ENCODE data around the gene SHISA8. TPM values are rescaled to one million over a fixed set of nuclear protein-coding genes. Genes with fewer than 3 reads are reported as not detected.

Gene SHISA8
- total RNA-seq, 2 donors from 2014 or later: 0.58 TPM; not detected in 1

GRCh38 chr22:41900652-41901312 lies 14.1 kb downstream of the SHISA8 start:
- TF ChIP-seq, protein P1, sequence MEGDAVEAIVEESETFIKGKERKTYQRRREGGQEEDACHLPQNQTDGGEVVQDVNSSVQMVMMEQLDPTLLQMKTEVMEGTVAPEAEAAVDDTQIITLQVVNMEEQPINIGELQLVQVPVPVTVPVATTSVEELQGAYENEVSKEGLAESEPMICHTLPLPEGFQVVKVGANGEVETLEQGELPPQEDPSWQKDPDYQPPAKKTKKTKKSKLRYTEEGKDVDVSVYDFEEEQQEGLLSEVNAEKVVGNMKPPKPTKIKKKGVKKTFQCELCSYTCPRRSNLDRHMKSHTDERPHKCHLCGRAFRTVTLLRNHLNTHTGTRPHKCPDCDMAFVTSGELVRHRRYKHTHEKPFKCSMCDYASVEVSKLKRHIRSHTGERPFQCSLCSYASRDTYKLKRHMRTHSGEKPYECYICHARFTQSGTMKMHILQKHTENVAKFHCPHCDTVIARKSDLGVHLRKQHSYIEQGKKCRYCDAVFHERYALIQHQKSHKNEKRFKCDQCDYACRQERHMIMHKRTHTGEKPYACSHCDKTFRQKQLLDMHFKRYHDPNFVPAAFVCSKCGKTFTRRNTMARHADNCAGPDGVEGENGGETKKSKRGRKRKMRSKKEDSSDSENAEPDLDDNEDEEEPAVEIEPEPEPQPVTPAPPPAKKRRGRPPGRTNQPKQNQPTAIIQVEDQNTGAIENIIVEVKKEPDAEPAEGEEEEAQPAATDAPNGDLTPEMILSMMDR (conservative IDR thresholded peaks at IDR 0.05): no peak
- Histone ChIP-seq H3K27me3 (ENCODE audit: control insufficient read depth, insufficient read depth, low read length, poor library complexity, severe bottlenecking) (no peaks in the 10 kb centered on the region), H3K4me3 (ENCODE audit: low read length) (no peak overlapping the region), H3K36me3 (ENCODE audit: control insufficient read depth, insufficient read depth, low read length) (peaks cover 65% of the 10 kb centered on the region), H3K4me1 (ENCODE audit: control insufficient read depth, insufficient read depth, low read length) (no peaks in the 10 kb centered on the region), H3K27ac (ENCODE audit: low read depth, low read length) (no peak overlapping the region), H3K9ac (ENCODE audit: extremely low read depth, low read length, poor library complexity, severe bottlenecking) (no peak overlapping the region), H3K9me3 (ENCODE audit: control insufficient read depth, low read length) (no peaks in the 10 kb centered on the region)
- 95 to 96% methylated on average over 8 of the region's 8 CpGs for WGBS, 2 experiments (ENCODE audit: insufficient coverage in 1 of 2, insufficient read length in 1 of 2)
- Mint-ChIP-seq H3K4me1 (no peaks in the 10 kb centered on the region), H3K9me3 (no peaks in the 10 kb centered on the region), H3K27ac (no peak overlapping the region), H3K4me3 (no peak overlapping the region), H3K27me3 (ENCODE audit: insufficient read depth) (no peaks in the 10 kb centered on the region), H3K36me3 (ENCODE audit: low read depth) (peaks cover 51% of the 10 kb centered on the region)
- DNase-seq: no peak

GRCh38 chr22:41899992-41900651 lies 14.8 kb downstream of the SHISA8 start:
- no peak overlapping the region for H3K27ac Mint-ChIP-seq
- 94% methylated on average over 9 to 13 of the region's 13 CpGs for WGBS, 2 experiments (ENCODE audit: insufficient coverage in 1 of 2, insufficient read length in 1 of 2)
- no peaks in the 10 kb centered on the region for H3K4me1 Mint-ChIP-seq
- no peak for DNase-seq
- H3K36me3 Mint-ChIP-seq (ENCODE audit: low read depth): peaks cover 46% of the 10 kb centered on the region
- H3K27ac ChIP-seq (ENCODE audit: low read depth, low read length): no peak overlapping the region
- H3K4me1 ChIP-seq (ENCODE audit: control insufficient read depth, insufficient read depth, low read length): no peaks in the 10 kb centered on the region
- H3K27me3 ChIP-seq (ENCODE audit: control insufficient read depth, insufficient read depth, low read length, poor library complexity, severe bottlenecking): no peaks in the 10 kb centered on the region
- H3K9me3 Mint-ChIP-seq: no peaks in the 10 kb centered on the region
- H3K9me3 ChIP-seq (ENCODE audit: control insufficient read depth, low read length): no peaks in the 10 kb centered on the region
- no peaks in the 10 kb centered on the region for H3K27me3 Mint-ChIP-seq (ENCODE audit: insufficient read depth)
- H3K4me3 ChIP-seq (ENCODE audit: low read length): no peak overlapping the region
- no peak overlapping the region for H3K4me3 Mint-ChIP-seq
- peaks cover 69% of the 10 kb centered on the region for H3K36me3 ChIP-seq (ENCODE audit: control insufficient read depth, insufficient read depth, low read length)
- H3K9ac ChIP-seq (ENCODE audit: extremely low read depth, low read length, poor library complexity, severe bottlenecking): no peak overlapping the region
- TF ChIP-seq, protein P1 (conservative IDR thresholded peaks at IDR 0.05): no peak

GRCh38 chr22:41899110-41899509 lies 15.8 kb downstream of the SHISA8 start:
- Mint-ChIP-seq H3K27ac (no peak overlapping the region), H3K4me3 (no peak overlapping the region), H3K9me3 (no peaks in the 10 kb centered on the region), H3K36me3 (ENCODE audit: low read depth) (peaks cover 51% of the 10 kb centered on the region), H3K27me3 (ENCODE audit: insufficient read depth) (no peaks in the 10 kb centered on the region), H3K4me1 (no peaks in the 10 kb centered on the region)
- Histone ChIP-seq H3K27ac (ENCODE audit: low read depth, low read length) (no peak overlapping the region), H3K9me3 (ENCODE audit: control insufficient read depth, low read length) (no peaks in the 10 kb centered on the region), H3K9ac (ENCODE audit: extremely low read depth, low read length, poor library complexity, severe bottlenecking) (no peak overlapping the region), H3K27me3 (ENCODE audit: control insufficient read depth, insufficient read depth, low read length, poor library complexity, severe bottlenecking) (no peaks in the 10 kb centered on the region), H3K4me3 (ENCODE audit: low read length) (no peak overlapping the region), H3K36me3 (ENCODE audit: control insufficient read depth, insufficient read depth, low read length) (peaks cover 70% of the 10 kb centered on the region), H3K4me1 (ENCODE audit: control insufficient read depth, insufficient read depth, low read length) (no peaks in the 10 kb centered on the region)
- WGBS, 2 experiments (ENCODE audit: insufficient coverage in 1 of 2, insufficient read length in 1 of 2): 91 to 100% methylated on average over 1 to 5 of the region's 5 CpGs
- TF ChIP-seq, protein P1 (conservative IDR thresholded peaks at IDR 0.05): no peak
- no peak for DNase-seq

Data from endodermal cell (in vitro differentiated cells).